ENCODE measurements around the gene ELK1. TPM values are rescaled to one million over a fixed set of nuclear protein-coding genes. Genes with fewer than 3 reads are reported as not detected.

Gene ELK1
- total RNA-seq, 1 donor from 2014 or later = 30.7 TPM

- TF ChIP-seq, protein P1, sequence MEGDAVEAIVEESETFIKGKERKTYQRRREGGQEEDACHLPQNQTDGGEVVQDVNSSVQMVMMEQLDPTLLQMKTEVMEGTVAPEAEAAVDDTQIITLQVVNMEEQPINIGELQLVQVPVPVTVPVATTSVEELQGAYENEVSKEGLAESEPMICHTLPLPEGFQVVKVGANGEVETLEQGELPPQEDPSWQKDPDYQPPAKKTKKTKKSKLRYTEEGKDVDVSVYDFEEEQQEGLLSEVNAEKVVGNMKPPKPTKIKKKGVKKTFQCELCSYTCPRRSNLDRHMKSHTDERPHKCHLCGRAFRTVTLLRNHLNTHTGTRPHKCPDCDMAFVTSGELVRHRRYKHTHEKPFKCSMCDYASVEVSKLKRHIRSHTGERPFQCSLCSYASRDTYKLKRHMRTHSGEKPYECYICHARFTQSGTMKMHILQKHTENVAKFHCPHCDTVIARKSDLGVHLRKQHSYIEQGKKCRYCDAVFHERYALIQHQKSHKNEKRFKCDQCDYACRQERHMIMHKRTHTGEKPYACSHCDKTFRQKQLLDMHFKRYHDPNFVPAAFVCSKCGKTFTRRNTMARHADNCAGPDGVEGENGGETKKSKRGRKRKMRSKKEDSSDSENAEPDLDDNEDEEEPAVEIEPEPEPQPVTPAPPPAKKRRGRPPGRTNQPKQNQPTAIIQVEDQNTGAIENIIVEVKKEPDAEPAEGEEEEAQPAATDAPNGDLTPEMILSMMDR (conservative IDR thresholded peaks at IDR 0.05) = no peak
- peaks cover 4% of the 10 kb centered on the region for H3K9me3 Mint-ChIP-seq
Measured at GRCh38 chrX:47614618-47615017, 35.7 kb downstream of the ELK1 start.

GRCh38 chrX:47613082-47613481 lies 37.3 kb downstream of the ELK1 start:
- Mint-ChIP-seq H3K9me3 (peaks cover 4% of the 10 kb centered on the region), H3K4me1 (ENCODE audit: unreplicated experiment) (peaks cover 3% of the 10 kb centered on the region), H3K27me3 (peaks cover 16% of the 10 kb centered on the region), H3K27ac (no peak overlapping the region), H3K4me3 (no peak overlapping the region), H3K36me3 (no peaks in the 10 kb centered on the region)
- no peak for DNase-seq (ENCODE audit: extremely low spot score, unreplicated experiment)
- TF ChIP-seq, protein P1 (conservative IDR thresholded peaks at IDR 0.05) = no peak

More at GRCh38 chrX:47614618-47615017, 35.7 kb downstream of the ELK1 start:
- Mint-ChIP-seq H3K27me3 (peaks cover 26% of the 10 kb centered on the region), H3K4me3 (no peak overlapping the region), H3K27ac (no peak overlapping the region), H3K36me3 (no peaks in the 10 kb centered on the region), H3K4me1 (ENCODE audit: unreplicated experiment) (no peaks in the 10 kb centered on the region)
- no peak for DNase-seq (ENCODE audit: extremely low spot score, unreplicated experiment)

GRCh38 chrX:47612418-47612817 lies 37.9 kb downstream of the ELK1 start:
- H3K4me3 Mint-ChIP-seq = no peak overlapping the region
- TF ChIP-seq, protein P1 (conservative IDR thresholded peaks at IDR 0.05) = no peak
- H3K27me3 Mint-ChIP-seq = peaks cover 10% of the 10 kb centered on the region
- H3K4me1 Mint-ChIP-seq (ENCODE audit: unreplicated experiment) = peaks cover 3% of the 10 kb centered on the region
- H3K9me3 Mint-ChIP-seq = peaks cover 4% of the 10 kb centered on the region
- no peak for DNase-seq (ENCODE audit: extremely low spot score, unreplicated experiment)
- no peaks in the 10 kb centered on the region for H3K36me3 Mint-ChIP-seq
- no peak overlapping the region for H3K27ac Mint-ChIP-seq

- peaks cover 4% of the 10 kb centered on the region for H3K9me3 Mint-ChIP-seq
Measured at GRCh38 chrX:47611926-47612325, 38.4 kb downstream of the ELK1 start.

GRCh38 chrX:47611489-47611888 lies 38.9 kb downstream of the ELK1 start:
- TF ChIP-seq, protein P1 (conservative IDR thresholded peaks at IDR 0.05) = no peak

More at GRCh38 chrX:47611926-47612325, 38.4 kb downstream of the ELK1 start:
- TF ChIP-seq, protein P1 (conservative IDR thresholded peaks at IDR 0.05) = no peak
- Mint-ChIP-seq H3K27me3 (peaks cover 9% of the 10 kb centered on the region), H3K36me3 (no peaks in the 10 kb centered on the region), H3K27ac (no peak overlapping the region), H3K4me1 (ENCODE audit: unreplicated experiment) (peaks cover 3% of the 10 kb centered on the region), H3K4me3 (no peak overlapping the region)
- DNase-seq (ENCODE audit: extremely low spot score, unreplicated experiment) = no peak

GRCh38 chrX:47610511-47610910 lies 39.9 kb downstream of the ELK1 start:
- H3K9me3 Mint-ChIP-seq = peaks cover 4% of the 10 kb centered on the region

More at GRCh38 chrX:47611489-47611888, 38.9 kb downstream of the ELK1 start:
- H3K9me3 Mint-ChIP-seq = peaks cover 4% of the 10 kb centered on the region
- peaks cover 3% of the 10 kb centered on the region for H3K4me1 Mint-ChIP-seq (ENCODE audit: unreplicated experiment)
- peaks cover 5% of the 10 kb centered on the region for H3K27me3 Mint-ChIP-seq
- no peak overlapping the region for H3K4me3 Mint-ChIP-seq
- no peaks in the 10 kb centered on the region for H3K36me3 Mint-ChIP-seq
- no peak for DNase-seq (ENCODE audit: extremely low spot score, unreplicated experiment)
- no peak overlapping the region for H3K27ac Mint-ChIP-seq

More at GRCh38 chrX:47610511-47610910, 39.9 kb downstream of the ELK1 start:
- H3K27me3 Mint-ChIP-seq = no peaks in the 10 kb centered on the region
- H3K27ac Mint-ChIP-seq = no peak overlapping the region
- H3K4me3 Mint-ChIP-seq = no peak overlapping the region
- no peak for DNase-seq (ENCODE audit: extremely low spot score, unreplicated experiment)
- H3K4me1 Mint-ChIP-seq (ENCODE audit: unreplicated experiment) = peaks cover 3% of the 10 kb centered on the region
- TF ChIP-seq, protein P1 (conservative IDR thresholded peaks at IDR 0.05) = no peak
- no peaks in the 10 kb centered on the region for H3K36me3 Mint-ChIP-seq
